ENCODE measurements around the gene IL21R.

DNA sequence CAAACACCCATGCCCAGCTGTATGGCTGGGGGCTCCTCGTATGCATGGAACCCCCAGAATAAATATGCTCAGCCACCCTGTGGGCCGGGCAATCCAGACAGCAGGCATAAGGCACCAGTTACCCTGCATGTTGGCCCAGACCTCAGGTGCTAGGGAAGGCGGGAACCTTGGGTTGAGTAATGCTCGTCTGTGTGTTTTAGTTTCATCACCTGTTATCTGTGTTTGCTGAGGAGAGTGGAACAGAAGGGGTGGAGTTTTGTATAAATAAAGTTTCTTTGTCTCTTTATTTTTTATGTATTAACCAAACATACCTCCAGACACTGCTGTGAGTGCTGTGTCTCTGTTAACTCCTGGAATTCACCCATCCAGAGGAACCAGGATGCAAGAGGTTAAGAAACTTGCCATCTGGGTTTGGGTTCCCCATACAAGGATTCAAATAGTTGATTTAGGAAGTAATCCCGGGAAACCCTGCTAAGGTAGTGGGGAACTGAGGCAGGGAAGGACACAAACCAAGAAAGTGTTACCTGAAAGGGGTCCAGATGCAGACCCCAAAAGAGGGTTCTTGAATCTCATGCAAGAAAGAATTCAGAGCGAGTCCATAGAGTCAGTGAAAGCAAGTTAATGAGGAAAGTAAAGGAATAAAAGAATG lies 37.4 kb upstream of the IL21R start:
- TF ChIP-seq CTCF (IDR thresholded peaks at IDR 0.05) = no peak
- TF ChIP-seq POLR2A (IDR thresholded peaks at IDR 0.05) = no peak

Data from lower leg skin (tissue), 3 donors.